Activated CD4-positive, alpha-beta T cell treated with anti-CD3 and anti-CD28 coated beads for 24 hours (primary cell): ENCODE data around the gene GRIK4.

Source experiments
- DNase-seq, 2 donors: peaks; one replicate each; pipeline ENCODE4 v3.0.0-alpha.2; 2020; ENCODE audit warnings: low read depth in 2 of 2

GRIK4 gene

GRCh38 chr11:120810251-120810650 lies 298.7 kb downstream of the GRIK4 start:
- no peak for DNase-seq

- no peak for DNase-seq
Observed at GRCh38 chr11:120811199-120811598, 299.7 kb downstream of the GRIK4 start.

GRCh38 chr11:120811731-120812130 lies 300.2 kb downstream of the GRIK4 start:
- DNase-seq = no peak

GRCh38 chr11:120814531-120815318 lies 303.2 kb downstream of the GRIK4 start:
- DNase-seq = no peak

GRCh38 chr11:120815319-120816100 lies 304.0 kb downstream of the GRIK4 start:
- DNase-seq = no peak

- DNase-seq = no peak
Observed at GRCh38 chr11:120816176-120816575, 304.6 kb downstream of the GRIK4 start.

- DNase-seq = no peak
Observed at GRCh38 chr11:120816711-120817110, 305.2 kb downstream of the GRIK4 start.

- DNase-seq = no peak
Observed at GRCh38 chr11:120817158-120817557, 305.6 kb downstream of the GRIK4 start.

- DNase-seq = no peak
Observed at GRCh38 chr11:120818097-120818496, 306.5 kb downstream of the GRIK4 start.

- DNase-seq = no peak
Observed at GRCh38 chr11:120819003-120819402, 307.5 kb downstream of the GRIK4 start.

- DNase-seq = no peak
Observed at GRCh38 chr11:120819437-120820365, 308.2 kb downstream of the GRIK4 start.

- no peak for DNase-seq
Observed at GRCh38 chr11:120823159-120823558, 311.6 kb downstream of the GRIK4 start.

- no peak for DNase-seq
Observed at GRCh38 chr11:120824242-120824641, 312.7 kb downstream of the GRIK4 start.

- DNase-seq = no peak
Observed at GRCh38 chr11:120827198-120827597, 315.6 kb downstream of the GRIK4 start.

- no peak for DNase-seq
Observed at GRCh38 chr11:120827820-120828219, 316.3 kb downstream of the GRIK4 start.

- no peak for DNase-seq
Observed at GRCh38 chr11:120828847-120829246, 317.3 kb downstream of the GRIK4 start.

GRCh38 chr11:120830085-120830620 lies 318.6 kb downstream of the GRIK4 start:
- DNase-seq = no peak

- DNase-seq = no peak
Observed at GRCh38 chr11:120832481-120833238, 321.1 kb downstream of the GRIK4 start.

- DNase-seq = no peak
Observed at GRCh38 chr11:120834686-120835210, 323.2 kb downstream of the GRIK4 start.

- DNase-seq = peak in 1 of 2 donors; percentile 7
Observed at GRCh38 chr11:120835601-120836228, 324.2 kb downstream of the GRIK4 start.
